CD14-positive monocyte (primary cell): ENCODE data around the gene PTPN2. TPM values are rescaled to one million over a fixed set of nuclear protein-coding genes. Genes with fewer than 3 reads are reported as not detected.

Source experiments
- DNase-seq, 3 donors: peaks; one replicate each; pipeline ENCODE4 v3.0.0-alpha.2; 2011 to 2022
- H2AFZ ChIP-seq: 2 replicates; pipeline ENCODE4 v1.6.0; 2012; ENCODE audit warnings: mild to moderate bottlenecking, low read depth, low read length, inconsistent platforms; ENCODE audit not compliant: insufficient read depth, poor library complexity, severe bottlenecking
- H3K27ac ChIP-seq, 2 donors: 1 replicate in 1 of 2; 2 replicates in 1 of 2; pipeline ENCODE4 v1.5.1; 2012 to 2013; ENCODE audit warnings: low read length in 2 of 2, control low read depth in 1 of 2, inconsistent platforms in 1 of 2, low read depth in 1 of 2, mild to moderate bottlenecking in 1 of 2
- H3K27me3 ChIP-seq, 2 donors: one replicate each; pipeline versions ENCODE4 v1.6.0 to v1.6.1; 2011 to 2013; ENCODE audit warnings: low read length in 2 of 2; ENCODE audit not compliant: control insufficient read depth in 2 of 2, insufficient read depth in 2 of 2
- H3K36me3 ChIP-seq, 2 donors: replicated peaks in 1 of 2; 1 replicate in 1 of 2; 2 replicates in 1 of 2; pipeline versions ENCODE4 v1.5.1 to v1.6.1; 2012 to 2013; ENCODE audit warnings: low read length in 2 of 2, control low read depth in 1 of 2, inconsistent platforms in 1 of 2, mild to moderate bottlenecking in 1 of 2; ENCODE audit not compliant: insufficient read depth in 2 of 2, control insufficient read depth in 1 of 2
- H3K4me1 ChIP-seq, 2 donors: 1 replicate in 1 of 2; 2 replicates in 1 of 2; pipeline versions ENCODE4 v1.5.1 to v1.6.1; 2012 to 2013; ENCODE audit warnings: low read length in 2 of 2, control low read depth in 1 of 2, inconsistent platforms in 1 of 2, mild to moderate bottlenecking in 1 of 2, moderate library complexity in 1 of 2; ENCODE audit not compliant: insufficient read depth in 2 of 2, control insufficient read depth in 1 of 2
- H3K4me2 ChIP-seq: replicated peaks from 2 replicates; pipeline ENCODE3; 2012; ENCODE audit warnings: low read length, moderate library complexity, mild to moderate bottlenecking; ENCODE audit not compliant: poor library complexity, severe bottlenecking; ENCODE audit errors: extremely low read depth
- H3K4me3 ChIP-seq, 3 experiments: fragments of 200-600 bp in 1 of 3; sonication (generic) in 1 of 3; replicated peaks in 1 of 3; 1 replicate in 2 of 3; 2 replicates in 1 of 3; pipeline ENCODE4 v1.5.1; 2011 to 2013; ENCODE audit warnings: low read length in 3 of 3, mild to moderate bottlenecking in 3 of 3, control low read depth in 2 of 3, low read depth in 2 of 3, inconsistent platforms in 1 of 3, moderate library complexity in 1 of 3
- H3K79me2 ChIP-seq: 2 replicates; pipeline ENCODE4 v1.6.0; 2012; ENCODE audit warnings: mild to moderate bottlenecking, control low read depth, inconsistent platforms, low read length, moderate library complexity; ENCODE audit not compliant: insufficient read depth
- H3K9ac ChIP-seq: 2 replicates; pipeline ENCODE4 v1.6.0; 2017; ENCODE audit warnings: low read length, mild to moderate bottlenecking; ENCODE audit not compliant: insufficient read depth, poor library complexity, severe bottlenecking
- H3K9me3 ChIP-seq, 2 donors: replicated peaks in 1 of 2; 1 replicate in 1 of 2; 2 replicates in 1 of 2; pipeline versions ENCODE4 v1.5.1 to v1.6.1; 2012 to 2013; ENCODE audit warnings: low read length in 2 of 2, control low read depth in 1 of 2; ENCODE audit not compliant: control insufficient read depth in 1 of 2, insufficient read depth in 1 of 2
- H4K20me1 ChIP-seq: 2 replicates; pipeline ENCODE4 v1.6.0; 2012; ENCODE audit warnings: mild to moderate bottlenecking, low read length, control low read depth, moderate library complexity; ENCODE audit not compliant: insufficient read depth
- H3K27ac Mint-ChIP-seq, 7 donors: one replicate each; pipeline ENCODE4 v1.8.0; 2020; ENCODE audit warnings: mild to moderate bottlenecking in 7 of 7, mixed read lengths in 7 of 7, moderate library complexity in 6 of 7, inconsistent platforms in 2 of 7
- H3K27me3 Mint-ChIP-seq, 3 donors: one replicate each; pipeline ENCODE4 v1.8.0; 2021 to 2022; ENCODE audit warnings: low read depth in 3 of 3, mild to moderate bottlenecking in 3 of 3, mixed read lengths in 3 of 3, moderate library complexity in 3 of 3, inconsistent platforms in 1 of 3
- H3K36me3 Mint-ChIP-seq, 2 donors: one replicate each; pipeline ENCODE4 v1.8.0; 2020; ENCODE audit warnings: mixed read lengths in 2 of 2, inconsistent platforms in 1 of 2, mild to moderate bottlenecking in 1 of 2
- H3K4me1 Mint-ChIP-seq: one replicate; pipeline ENCODE4 v1.8.0; 2020; ENCODE audit warnings: mild to moderate bottlenecking, mixed read lengths
- H3K4me3 Mint-ChIP-seq, 2 donors: one replicate each; pipeline ENCODE4 v1.8.0; 2020; ENCODE audit warnings: mild to moderate bottlenecking in 2 of 2, mixed read lengths in 2 of 2, moderate library complexity in 1 of 2
- H3K9me3 Mint-ChIP-seq, 7 donors: one replicate each; pipeline ENCODE4 v1.8.0; 2020 to 2022; ENCODE audit warnings: mixed read lengths in 7 of 7, mild to moderate bottlenecking in 6 of 7, moderate library complexity in 6 of 7, inconsistent platforms in 2 of 7
- CTCF ChIP-seq: fragments of 200-600 bp; IDR thresholded peaks from one replicate; pipeline ENCODE4 v1.8.0; 2022; ENCODE audit warnings: antibody characterized with exemption, mild to moderate bottlenecking
- WGBS: methylation state at CpG from one replicate; pipeline ENCODE4 v1.1.5; 2013; ENCODE audit warnings: missing lambda C conversion rate; ENCODE audit not compliant: insufficient coverage; 5-methylcytosine and 5-hydroxymethylcytosine counted together
- intact Hi-C, 2 donors: fragments of 100-400 bp; cut with micrococcal nuclease; formaldehyde crosslinking; loops; one replicate each; pipeline versions ENCODE4 v1.15.0 to v1.15.1; 2023
- polyA plus RNA-seq, 3 donors: library from polyadenylated mRNA; depleted of rRNA in 1 of 3; unstranded in 2 of 3; stranded (reverse) in 1 of 3; fragments of 300-500 nt in 2 of 3; fragments of >200 nt in 1 of 3; fragmentation: Illumina TruSeq in 2 of 3; gene quantifications; 1 replicate in 2 of 3; 2 replicates in 1 of 3; pipeline ENCODE4 v1.2.3, GENCODE V29; 2012 to 2021

The PTPN2 gene
- polyA plus RNA-seq, 3 donors = 55.6 to 108 (median 78.4) TPM

- Histone ChIP-seq H3K27me3 (no peaks in the 10 kb centered on the region), H3K4me2 (peak overlapping the region; percentile 71), H3K9ac (peak overlapping the region; percentile 74), H2AFZ (no peak overlapping the region), H3K36me3 (peaks cover 6 to 28% of the 10 kb centered on the region in 2 donors), H3K4me1 (peaks cover 42 to 53% of the 10 kb centered on the region in 2 donors), H4K20me1 (no peaks in the 10 kb centered on the region), H3K27ac (peak overlapping the region; percentile 44 to 98), H3K79me2 (peaks cover 85% of the 10 kb centered on the region), H3K4me3 (peak overlapping the region; percentile 15 to 71 (median 31)), H3K9me3 (no peaks in the 10 kb centered on the region)
- DNase-seq = peak; percentile 64 to 86 (median 72)
- WGBS = 0% methylated on average over 2 of the region's 2 CpGs
- Mint-ChIP-seq H3K36me3 (peaks cover 24 to 38% of the 10 kb centered on the region in 2 donors), H3K4me3 (peak overlapping the region; percentile 51 to 87), H3K9me3 (no peaks in the 10 kb centered on the region), H3K4me1 (peaks cover 52% of the 10 kb centered on the region), H3K27me3 (peaks cover 0 to 1% (median 0%) of the 10 kb centered on the region in 3 donors), H3K27ac (peak overlapping the region; percentile 92 to 98 (median 97))
- TF ChIP-seq CTCF = no peak
- intact Hi-C loops = loop anchor here in 1 of 2 donors (2.0 to 10.0 kb wide), 2 partner anchors 44 to 106 kb away; partner anchors contain the start of gene SEH1L
These were observed 44.9 kb downstream of the PTPN2 start for GRCh38 chr18:12839057-12839525.

GRCh38 chr18:12838178-12838634 is 45.8 kb downstream of the PTPN2 start:
- H3K4me1 ChIP-seq = peaks cover 42 to 52% of the 10 kb centered on the region in 2 donors
- H4K20me1 ChIP-seq = no peaks in the 10 kb centered on the region
- Mint-ChIP-seq H3K36me3 (peaks cover 31 to 44% of the 10 kb centered on the region in 2 donors), H3K4me1 (peaks cover 52% of the 10 kb centered on the region), H3K4me3 (peak overlapping the region; percentile 24 to 83), H3K27me3 (no peaks in the 10 kb centered on the region), H3K9me3 (no peaks in the 10 kb centered on the region), H3K27ac (peak overlapping the region; percentile 96 to 98 (median 97))
- peak overlapping the region; percentile 71 for H3K4me2 ChIP-seq
- peak overlapping the region; percentile 95 to 97 for H3K27ac ChIP-seq
- H3K36me3 ChIP-seq = peaks cover 6 to 36% of the 10 kb centered on the region in 2 donors
- H3K4me3 ChIP-seq = peak overlapping the region; percentile 19 to 74 (median 57)
- H3K27me3 ChIP-seq = no peaks in the 10 kb centered on the region
- intact Hi-C loops = loop anchor here in 1 of 2 donors (2.0 to 10.0 kb wide), 2 partner anchors 45 to 107 kb away; partner anchors contain the start of gene SEH1L
- peaks cover 83% of the 10 kb centered on the region for H3K79me2 ChIP-seq
- WGBS = 0% methylated on average over 2 of the region's 4 CpGs
- peak; percentile 42 to 86 (median 84) for DNase-seq
- H2AFZ ChIP-seq = peak overlapping the region; percentile 59
- no peaks in the 10 kb centered on the region for H3K9me3 ChIP-seq
- TF ChIP-seq CTCF = no peak
- H3K9ac ChIP-seq = peak overlapping the region; percentile 62
